ENCODE measurements around the gene NANOS2. TPM values are rescaled to one million over a fixed set of nuclear protein-coding genes. Genes with fewer than 3 reads are reported as not detected.

The NANOS2 gene
- total and polyA plus RNA-seq, 9 of the 15 experiments (the other 6 are each of a cell fraction or from before 2014, with no cell fraction given): not detected

DNA sequence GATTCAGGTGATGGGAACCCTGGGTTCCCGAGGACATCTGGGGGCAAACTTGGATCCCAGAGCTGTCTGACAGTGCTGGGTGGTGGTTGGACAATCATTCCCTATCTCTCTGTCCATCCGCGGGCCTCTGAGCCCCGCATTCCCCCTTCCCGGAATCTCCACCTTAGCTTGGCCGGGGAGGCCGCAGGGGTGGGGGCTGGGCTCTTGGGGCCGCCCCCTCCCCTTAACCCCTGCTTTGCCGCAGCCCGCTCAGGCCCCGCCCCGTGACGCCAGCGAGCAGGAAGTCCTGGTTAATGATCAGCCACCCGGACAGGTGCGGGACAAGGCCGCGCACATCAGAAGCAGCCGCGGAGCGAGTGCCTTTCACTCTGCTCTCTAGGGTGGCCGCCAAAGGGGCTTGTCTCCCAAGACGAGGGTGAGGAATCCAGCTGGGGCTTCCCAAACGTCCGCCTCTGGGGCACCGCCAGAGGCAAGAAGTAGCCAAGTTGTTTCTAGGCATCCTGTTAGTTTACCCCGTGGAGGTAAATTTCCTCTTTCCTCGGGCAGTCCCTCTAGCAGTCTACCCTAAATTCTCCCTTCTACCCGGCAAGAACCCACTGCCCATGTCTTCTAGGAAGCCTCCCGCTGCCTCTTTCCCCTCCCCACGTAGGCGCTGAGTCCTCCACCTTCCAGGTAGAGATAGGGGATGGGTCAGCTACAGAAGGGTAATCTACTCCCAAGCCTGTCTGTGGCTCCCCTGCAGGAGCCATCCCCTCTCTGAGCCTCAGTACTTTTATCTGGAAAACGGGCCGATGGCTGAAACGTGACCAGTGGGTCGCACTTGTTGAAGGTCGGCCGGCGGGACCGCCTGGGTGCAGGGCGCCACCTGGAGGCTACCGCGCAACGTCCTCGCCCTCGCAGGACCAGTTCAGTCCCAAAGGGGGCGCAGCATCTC lies 31.7 kb downstream of the NANOS2 start (continued):
- TF ChIP-seq, protein P1, sequence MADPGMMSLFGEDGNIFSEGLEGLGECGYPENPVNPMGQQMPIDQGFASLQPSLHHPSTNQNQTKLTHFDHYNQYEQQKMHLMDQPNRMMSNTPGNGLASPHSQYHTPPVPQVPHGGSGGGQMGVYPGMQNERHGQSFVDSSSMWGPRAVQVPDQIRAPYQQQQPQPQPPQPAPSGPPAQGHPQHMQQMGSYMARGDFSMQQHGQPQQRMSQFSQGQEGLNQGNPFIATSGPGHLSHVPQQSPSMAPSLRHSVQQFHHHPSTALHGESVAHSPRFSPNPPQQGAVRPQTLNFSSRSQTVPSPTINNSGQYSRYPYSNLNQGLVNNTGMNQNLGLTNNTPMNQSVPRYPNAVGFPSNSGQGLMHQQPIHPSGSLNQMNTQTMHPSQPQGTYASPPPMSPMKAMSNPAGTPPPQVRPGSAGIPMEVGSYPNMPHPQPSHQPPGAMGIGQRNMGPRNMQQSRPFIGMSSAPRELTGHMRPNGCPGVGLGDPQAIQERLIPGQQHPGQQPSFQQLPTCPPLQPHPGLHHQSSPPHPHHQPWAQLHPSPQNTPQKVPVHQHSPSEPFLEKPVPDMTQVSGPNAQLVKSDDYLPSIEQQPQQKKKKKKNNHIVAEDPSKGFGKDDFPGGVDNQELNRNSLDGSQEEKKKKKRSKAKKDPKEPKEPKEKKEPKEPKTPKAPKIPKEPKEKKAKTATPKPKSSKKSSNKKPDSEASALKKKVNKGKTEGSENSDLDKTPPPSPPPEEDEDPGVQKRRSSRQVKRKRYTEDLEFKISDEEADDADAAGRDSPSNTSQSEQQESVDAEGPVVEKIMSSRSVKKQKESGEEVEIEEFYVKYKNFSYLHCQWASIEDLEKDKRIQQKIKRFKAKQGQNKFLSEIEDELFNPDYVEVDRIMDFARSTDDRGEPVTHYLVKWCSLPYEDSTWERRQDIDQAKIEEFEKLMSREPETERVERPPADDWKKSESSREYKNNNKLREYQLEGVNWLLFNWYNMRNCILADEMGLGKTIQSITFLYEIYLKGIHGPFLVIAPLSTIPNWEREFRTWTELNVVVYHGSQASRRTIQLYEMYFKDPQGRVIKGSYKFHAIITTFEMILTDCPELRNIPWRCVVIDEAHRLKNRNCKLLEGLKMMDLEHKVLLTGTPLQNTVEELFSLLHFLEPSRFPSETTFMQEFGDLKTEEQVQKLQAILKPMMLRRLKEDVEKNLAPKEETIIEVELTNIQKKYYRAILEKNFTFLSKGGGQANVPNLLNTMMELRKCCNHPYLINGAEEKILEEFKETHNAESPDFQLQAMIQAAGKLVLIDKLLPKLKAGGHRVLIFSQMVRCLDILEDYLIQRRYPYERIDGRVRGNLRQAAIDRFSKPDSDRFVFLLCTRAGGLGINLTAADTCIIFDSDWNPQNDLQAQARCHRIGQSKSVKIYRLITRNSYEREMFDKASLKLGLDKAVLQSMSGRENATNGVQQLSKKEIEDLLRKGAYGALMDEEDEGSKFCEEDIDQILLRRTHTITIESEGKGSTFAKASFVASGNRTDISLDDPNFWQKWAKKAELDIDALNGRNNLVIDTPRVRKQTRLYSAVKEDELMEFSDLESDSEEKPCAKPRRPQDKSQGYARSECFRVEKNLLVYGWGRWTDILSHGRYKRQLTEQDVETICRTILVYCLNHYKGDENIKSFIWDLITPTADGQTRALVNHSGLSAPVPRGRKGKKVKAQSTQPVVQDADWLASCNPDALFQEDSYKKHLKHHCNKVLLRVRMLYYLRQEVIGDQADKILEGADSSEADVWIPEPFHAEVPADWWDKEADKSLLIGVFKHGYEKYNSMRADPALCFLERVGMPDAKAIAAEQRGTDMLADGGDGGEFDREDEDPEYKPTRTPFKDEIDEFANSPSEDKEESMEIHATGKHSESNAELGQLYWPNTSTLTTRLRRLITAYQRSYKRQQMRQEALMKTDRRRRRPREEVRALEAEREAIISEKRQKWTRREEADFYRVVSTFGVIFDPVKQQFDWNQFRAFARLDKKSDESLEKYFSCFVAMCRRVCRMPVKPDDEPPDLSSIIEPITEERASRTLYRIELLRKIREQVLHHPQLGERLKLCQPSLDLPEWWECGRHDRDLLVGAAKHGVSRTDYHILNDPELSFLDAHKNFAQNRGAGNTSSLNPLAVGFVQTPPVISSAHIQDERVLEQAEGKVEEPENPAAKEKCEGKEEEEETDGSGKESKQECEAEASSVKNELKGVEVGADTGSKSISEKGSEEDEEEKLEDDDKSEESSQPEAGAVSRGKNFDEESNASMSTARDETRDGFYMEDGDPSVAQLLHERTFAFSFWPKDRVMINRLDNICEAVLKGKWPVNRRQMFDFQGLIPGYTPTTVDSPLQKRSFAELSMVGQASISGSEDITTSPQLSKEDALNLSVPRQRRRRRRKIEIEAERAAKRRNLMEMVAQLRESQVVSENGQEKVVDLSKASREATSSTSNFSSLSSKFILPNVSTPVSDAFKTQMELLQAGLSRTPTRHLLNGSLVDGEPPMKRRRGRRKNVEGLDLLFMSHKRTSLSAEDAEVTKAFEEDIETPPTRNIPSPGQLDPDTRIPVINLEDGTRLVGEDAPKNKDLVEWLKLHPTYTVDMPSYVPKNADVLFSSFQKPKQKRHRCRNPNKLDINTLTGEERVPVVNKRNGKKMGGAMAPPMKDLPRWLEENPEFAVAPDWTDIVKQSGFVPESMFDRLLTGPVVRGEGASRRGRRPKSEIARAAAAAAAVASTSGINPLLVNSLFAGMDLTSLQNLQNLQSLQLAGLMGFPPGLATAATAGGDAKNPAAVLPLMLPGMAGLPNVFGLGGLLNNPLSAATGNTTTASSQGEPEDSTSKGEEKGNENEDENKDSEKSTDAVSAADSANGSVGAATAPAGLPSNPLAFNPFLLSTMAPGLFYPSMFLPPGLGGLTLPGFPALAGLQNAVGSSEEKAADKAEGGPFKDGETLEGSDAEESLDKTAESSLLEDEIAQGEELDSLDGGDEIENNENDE (IDR thresholded peaks at IDR 0.05; ENCODE audit: low read depth, low read length): no peak
- TF ChIP-seq BRD4 (IDR thresholded peaks at IDR 0.05) (no peak; the same call in 1 of the 2 replicates), NR2C2 (CRISPR knock-in tag; IDR thresholded peaks at IDR 0.05) (no peak), NR2C2 (tag; IDR thresholded peaks at IDR 0.05) (no peak), SUPT5H (IDR thresholded peaks at IDR 0.05) (peak; percentile 55; the same call in 1 of the 2 replicates), KAT8 (IDR thresholded peaks at IDR 0.05; ENCODE audit: low read depth) (no peak), CHD4 (IDR thresholded peaks at IDR 0.05; ENCODE audit: insufficient read depth, insufficient replicate concordance, low read depth, low read length, poor library complexity, severe bottlenecking) (peak; percentile 83), PHB (CRISPR knock-in tag; IDR thresholded peaks at IDR 0.05) (no peak)
- TF ChIP-seq, protein P2, sequence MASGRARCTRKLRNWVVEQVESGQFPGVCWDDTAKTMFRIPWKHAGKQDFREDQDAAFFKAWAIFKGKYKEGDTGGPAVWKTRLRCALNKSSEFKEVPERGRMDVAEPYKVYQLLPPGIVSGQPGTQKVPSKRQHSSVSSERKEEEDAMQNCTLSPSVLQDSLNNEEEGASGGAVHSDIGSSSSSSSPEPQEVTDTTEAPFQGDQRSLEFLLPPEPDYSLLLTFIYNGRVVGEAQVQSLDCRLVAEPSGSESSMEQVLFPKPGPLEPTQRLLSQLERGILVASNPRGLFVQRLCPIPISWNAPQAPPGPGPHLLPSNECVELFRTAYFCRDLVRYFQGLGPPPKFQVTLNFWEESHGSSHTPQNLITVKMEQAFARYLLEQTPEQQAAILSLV (tag; IDR thresholded peaks at IDR 0.05): no peak
- TF ChIP-seq, protein P3, sequence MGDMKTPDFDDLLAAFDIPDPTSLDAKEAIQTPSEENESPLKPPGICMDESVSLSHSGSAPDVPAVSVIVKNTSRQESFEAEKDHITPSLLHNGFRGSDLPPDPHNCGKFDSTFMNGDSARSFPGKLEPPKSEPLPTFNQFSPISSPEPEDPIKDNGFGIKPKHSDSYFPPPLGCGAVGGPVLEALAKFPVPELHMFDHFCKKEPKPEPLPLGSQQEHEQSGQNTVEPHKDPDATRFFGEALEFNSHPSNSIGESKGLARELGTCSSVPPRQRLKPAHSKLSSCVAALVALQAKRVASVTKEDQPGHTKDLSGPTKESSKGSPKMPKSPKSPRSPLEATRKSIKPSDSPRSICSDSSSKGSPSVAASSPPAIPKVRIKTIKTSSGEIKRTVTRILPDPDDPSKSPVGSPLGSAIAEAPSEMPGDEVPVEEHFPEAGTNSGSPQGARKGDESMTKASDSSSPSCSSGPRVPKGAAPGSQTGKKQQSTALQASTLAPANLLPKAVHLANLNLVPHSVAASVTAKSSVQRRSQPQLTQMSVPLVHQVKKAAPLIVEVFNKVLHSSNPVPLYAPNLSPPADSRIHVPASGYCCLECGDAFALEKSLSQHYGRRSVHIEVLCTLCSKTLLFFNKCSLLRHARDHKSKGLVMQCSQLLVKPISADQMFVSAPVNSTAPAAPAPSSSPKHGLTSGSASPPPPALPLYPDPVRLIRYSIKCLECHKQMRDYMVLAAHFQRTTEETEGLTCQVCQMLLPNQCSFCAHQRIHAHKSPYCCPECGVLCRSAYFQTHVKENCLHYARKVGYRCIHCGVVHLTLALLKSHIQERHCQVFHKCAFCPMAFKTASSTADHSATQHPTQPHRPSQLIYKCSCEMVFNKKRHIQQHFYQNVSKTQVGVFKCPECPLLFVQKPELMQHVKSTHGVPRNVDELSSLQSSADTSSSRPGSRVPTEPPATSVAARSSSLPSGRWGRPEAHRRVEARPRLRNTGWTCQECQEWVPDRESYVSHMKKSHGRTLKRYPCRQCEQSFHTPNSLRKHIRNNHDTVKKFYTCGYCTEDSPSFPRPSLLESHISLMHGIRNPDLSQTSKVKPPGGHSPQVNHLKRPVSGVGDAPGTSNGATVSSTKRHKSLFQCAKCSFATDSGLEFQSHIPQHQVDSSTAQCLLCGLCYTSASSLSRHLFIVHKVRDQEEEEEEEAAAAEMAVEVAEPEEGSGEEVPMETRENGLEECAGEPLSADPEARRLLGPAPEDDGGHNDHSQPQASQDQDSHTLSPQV (IDR thresholded peaks at IDR 0.05): peak; percentile 77; the same call in 1 of the 2 replicates

Data from K562 (cell line).